Neutrophil (primary cell): ENCODE data around the gene GFOD2.

ENCODE experiments used
- H3K27ac ChIP-seq: fragments of 200-600 bp; sonication (generic); 2 replicates; pipeline ENCODE4 v1.5.1; 2016; ENCODE audit warnings: mild to moderate bottlenecking, moderate library complexity
- H3K27me3 ChIP-seq: fragments of 200-600 bp; sonication (generic); 2 replicates; pipeline ENCODE4 v1.6.0; 2016; ENCODE audit warnings: mild to moderate bottlenecking
- H3K36me3 ChIP-seq: fragments of 200-600 bp; sonication (generic); 2 replicates; pipeline ENCODE4 v1.5.1; 2017
- H3K4me1 ChIP-seq, 2 experiments: fragments of 200-600 bp in 1 of 2; sonication (generic) in 1 of 2; 1 replicate in 1 of 2; 2 replicates in 1 of 2; pipeline versions ENCODE4 v1.5.1 to v1.6.1; 2013 to 2016; ENCODE audit warnings: low read depth in 1 of 2, low read length in 1 of 2, mild to moderate bottlenecking in 1 of 2, moderate library complexity in 1 of 2; ENCODE audit not compliant: control insufficient read depth in 1 of 2, insufficient read depth in 1 of 2
- H3K4me3 ChIP-seq, 2 experiments: fragments of 200-600 bp in 1 of 2; sonication (generic) in 1 of 2; 1 replicate in 1 of 2; 2 replicates in 1 of 2; pipeline ENCODE4 v1.5.1; 2013 to 2016; ENCODE audit warnings: low read depth in 1 of 2, low read length in 1 of 2, mild to moderate bottlenecking in 1 of 2, moderate library complexity in 1 of 2
- H3K9me3 ChIP-seq: fragments of 200-600 bp; sonication (generic); 2 replicates; pipeline ENCODE4 v1.5.1; 2016
- TF ChIP-seq, protein P1 (sequence below): fragments of 200-600 bp; sonication (generic); IDR thresholded peaks from 2 replicates; pipeline ENCODE4 v1.5.1; 2016; ENCODE audit warnings: antibody characterized with exemption

The GFOD2 gene

DNA sequence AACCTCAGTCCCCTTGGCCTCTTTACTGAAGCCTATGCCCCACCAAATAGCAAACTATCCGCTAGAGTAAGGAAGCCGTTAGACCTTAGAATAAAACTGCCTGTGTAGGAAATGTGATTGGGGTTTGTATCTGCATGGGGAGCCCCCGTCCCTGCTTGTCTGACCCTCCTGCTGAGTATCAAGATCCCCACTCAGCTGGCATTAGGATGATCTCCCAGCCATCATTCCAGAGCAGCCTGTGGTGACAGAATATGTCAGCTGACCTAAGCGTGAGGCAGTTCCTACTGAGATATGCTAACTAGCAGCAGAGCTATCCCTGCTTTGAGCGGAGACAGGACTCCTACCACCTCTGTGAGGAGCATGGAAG is 645 bp upstream of the GFOD2 start:
- TF ChIP-seq, protein P1, sequence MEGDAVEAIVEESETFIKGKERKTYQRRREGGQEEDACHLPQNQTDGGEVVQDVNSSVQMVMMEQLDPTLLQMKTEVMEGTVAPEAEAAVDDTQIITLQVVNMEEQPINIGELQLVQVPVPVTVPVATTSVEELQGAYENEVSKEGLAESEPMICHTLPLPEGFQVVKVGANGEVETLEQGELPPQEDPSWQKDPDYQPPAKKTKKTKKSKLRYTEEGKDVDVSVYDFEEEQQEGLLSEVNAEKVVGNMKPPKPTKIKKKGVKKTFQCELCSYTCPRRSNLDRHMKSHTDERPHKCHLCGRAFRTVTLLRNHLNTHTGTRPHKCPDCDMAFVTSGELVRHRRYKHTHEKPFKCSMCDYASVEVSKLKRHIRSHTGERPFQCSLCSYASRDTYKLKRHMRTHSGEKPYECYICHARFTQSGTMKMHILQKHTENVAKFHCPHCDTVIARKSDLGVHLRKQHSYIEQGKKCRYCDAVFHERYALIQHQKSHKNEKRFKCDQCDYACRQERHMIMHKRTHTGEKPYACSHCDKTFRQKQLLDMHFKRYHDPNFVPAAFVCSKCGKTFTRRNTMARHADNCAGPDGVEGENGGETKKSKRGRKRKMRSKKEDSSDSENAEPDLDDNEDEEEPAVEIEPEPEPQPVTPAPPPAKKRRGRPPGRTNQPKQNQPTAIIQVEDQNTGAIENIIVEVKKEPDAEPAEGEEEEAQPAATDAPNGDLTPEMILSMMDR: no peak
- no peaks in the 10 kb centered on the region for H3K9me3 ChIP-seq
- H3K27ac ChIP-seq: peak overlapping the region; percentile 92
- H3K4me1 ChIP-seq: peaks cover 54 to 58% of the 10 kb centered on the region in 2 experiments
- peak overlapping the region; percentile 64 to 99 for H3K4me3 ChIP-seq
- peaks cover 16% of the 10 kb centered on the region for H3K36me3 ChIP-seq
- no peaks in the 10 kb centered on the region for H3K27me3 ChIP-seq

DNA sequence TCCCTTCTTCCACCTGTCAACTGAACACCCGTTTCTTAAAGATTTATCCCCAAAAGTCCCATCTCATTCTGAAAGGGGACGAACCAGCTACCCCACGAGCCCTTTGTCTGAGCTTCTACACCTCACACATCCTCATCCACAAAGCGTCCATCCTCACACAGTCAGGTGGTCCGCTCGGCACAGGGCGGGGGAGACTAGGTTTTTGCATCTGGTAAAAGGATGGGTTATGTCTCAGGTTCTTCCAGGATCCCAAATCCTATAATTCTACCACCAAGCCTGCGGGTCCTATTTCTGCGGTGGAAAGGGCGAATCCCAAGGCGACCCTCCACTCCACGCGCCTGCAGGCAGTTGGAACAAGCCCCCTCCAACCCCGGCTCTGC is 458 bp downstream of the GFOD2 start:
- H3K36me3 ChIP-seq: peaks cover 6% of the 10 kb centered on the region
- no peaks in the 10 kb centered on the region for H3K27me3 ChIP-seq
- H3K4me1 ChIP-seq: peaks cover 65 to 69% of the 10 kb centered on the region in 2 experiments
- peak overlapping the region; percentile 64 to 99 for H3K4me3 ChIP-seq
- peak overlapping the region; percentile 92 for H3K27ac ChIP-seq
- TF ChIP-seq, protein P1: no peak
- no peaks in the 10 kb centered on the region for H3K9me3 ChIP-seq

DNA sequence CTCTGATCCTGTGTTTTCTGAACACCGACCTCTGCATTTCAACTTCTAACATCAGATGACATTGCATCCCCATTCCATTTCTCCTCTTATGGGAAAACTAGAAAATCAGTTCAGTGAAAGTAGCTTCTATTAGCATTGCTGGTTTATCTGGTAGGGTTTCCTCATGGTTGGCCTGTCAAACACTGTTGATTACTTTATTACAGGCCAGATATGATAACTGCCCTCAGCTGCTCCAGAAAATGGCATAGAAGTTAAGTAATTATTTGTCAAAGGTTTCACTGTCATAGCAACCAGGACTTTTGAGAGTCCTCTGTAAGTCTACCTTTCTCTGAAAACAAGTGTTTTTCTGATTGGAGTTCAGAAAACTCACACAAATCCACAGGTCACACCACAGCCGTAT is 3.0 kb downstream of the GFOD2 start:
- Histone ChIP-seq H3K27me3 (no peaks in the 10 kb centered on the region), H3K9me3 (no peaks in the 10 kb centered on the region), H3K4me3 (no peak overlapping the region), H3K4me1 (peaks cover 75 to 76% of the 10 kb centered on the region in 2 experiments), H3K27ac (peak overlapping the region; percentile 3), H3K36me3 (no peaks in the 10 kb centered on the region)
- TF ChIP-seq, protein P1: no peak

DNA sequence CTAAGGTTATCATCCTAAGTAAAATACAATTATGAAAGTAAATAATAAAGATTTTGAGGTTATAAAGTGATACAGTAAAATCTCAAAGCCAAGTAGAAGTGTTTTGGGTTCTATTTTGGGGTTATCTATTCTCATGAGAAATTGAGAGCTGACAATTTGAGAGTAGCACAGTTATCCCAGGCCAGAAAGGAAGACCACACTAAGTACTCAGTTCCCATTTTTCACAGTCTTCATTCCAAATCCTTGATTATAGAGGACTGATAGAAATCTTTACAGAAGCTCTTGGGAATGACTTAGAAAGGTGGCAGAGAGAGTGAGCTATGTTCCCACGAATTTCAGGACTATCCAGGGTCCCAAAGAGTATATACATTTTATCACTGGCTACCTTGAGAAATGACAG is 4.6 kb downstream of the GFOD2 start:
- Histone ChIP-seq H3K4me3 (no peak overlapping the region), H3K9me3 (no peaks in the 10 kb centered on the region), H3K4me1 (peaks cover 65 to 73% of the 10 kb centered on the region in 2 experiments), H3K27ac (peak overlapping the region; percentile 82), H3K36me3 (no peaks in the 10 kb centered on the region), H3K27me3 (no peaks in the 10 kb centered on the region)
- TF ChIP-seq, protein P1: no peak

DNA sequence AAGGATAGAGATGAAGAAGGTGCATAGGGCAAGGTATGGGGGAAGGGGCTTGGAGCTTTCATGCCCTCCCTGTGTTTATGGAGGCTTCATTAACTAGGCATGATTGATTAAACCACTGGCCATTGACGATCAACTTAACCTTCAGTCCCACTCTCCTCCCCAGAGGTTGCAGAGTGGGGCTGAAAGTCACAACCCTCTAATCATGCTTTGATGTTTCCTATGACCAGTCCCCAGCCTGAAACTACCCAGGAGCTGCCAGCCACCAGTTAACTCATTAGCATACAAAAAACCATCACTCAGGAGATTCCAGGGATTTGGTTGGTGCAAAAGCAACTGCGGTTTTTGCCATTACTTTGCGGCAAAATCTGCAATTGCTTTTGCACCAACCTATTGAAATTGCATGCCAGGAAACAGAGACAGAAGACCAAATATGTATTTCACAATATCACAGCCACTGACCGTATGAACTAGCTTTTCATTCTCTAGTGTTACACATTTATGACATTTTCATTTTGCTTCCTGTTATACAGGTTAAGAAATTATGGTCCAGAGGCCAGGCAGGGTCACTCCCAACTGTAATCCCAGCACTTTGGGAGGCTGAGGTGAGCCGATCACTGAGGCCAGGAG is 5.4 kb downstream of the GFOD2 start:
- TF ChIP-seq, protein P1: no peak
- H3K27ac ChIP-seq: peak overlapping the region; percentile 82
- H3K36me3 ChIP-seq: no peaks in the 10 kb centered on the region
- peak overlapping the region; percentile 9 to 13 for H3K4me3 ChIP-seq
- no peaks in the 10 kb centered on the region for H3K9me3 ChIP-seq
- no peaks in the 10 kb centered on the region for H3K27me3 ChIP-seq
- peaks cover 64 to 77% of the 10 kb centered on the region in 2 experiments for H3K4me1 ChIP-seq
